Hepatocyte (in vitro differentiated cells): ENCODE measurements around the gene TTK. TPM values are rescaled to one million over a fixed set of nuclear protein-coding genes. Genes with fewer than 3 reads are reported as not detected.

Experiments
- DNase-seq: peaks from one replicate; pipeline ENCODE4 v3.0.0-alpha.2; 2016; ENCODE audit warnings: low spot score
- H2AFZ ChIP-seq: fragments of 200-600 bp; sonication (generic); 2 replicates; pipeline ENCODE4 v1.6.0; 2016; ENCODE audit warnings: antibody characterized with exemption, mild to moderate bottlenecking
- H3K27ac ChIP-seq: fragments of 200-600 bp; sonication (generic); 2 replicates; pipeline ENCODE4 v1.5.1; 2016; ENCODE audit warnings: mild to moderate bottlenecking
- H3K27me3 ChIP-seq: fragments of 200-600 bp; sonication (generic); 2 replicates; pipeline ENCODE4 v1.6.1; 2016
- H3K36me3 ChIP-seq: fragments of 200-600 bp; sonication (generic); replicated peaks from 2 replicates; pipeline ENCODE4 v1.5.1; 2016; ENCODE audit warnings: low read depth; ENCODE audit not compliant: insufficient read depth
- H3K4me1 ChIP-seq: fragments of 200-600 bp; sonication (generic); 2 replicates; pipeline ENCODE4 v1.5.1; 2016; ENCODE audit warnings: mild to moderate bottlenecking, moderate library complexity; ENCODE audit not compliant: insufficient read depth
- H3K4me2 ChIP-seq: fragments of 200-600 bp; sonication (generic); 2 replicates; pipeline ENCODE4 v1.6.0; 2016
- H3K4me3 ChIP-seq: fragments of 200-600 bp; sonication (generic); 2 replicates; pipeline ENCODE4 v1.5.1; 2016; ENCODE audit warnings: mild to moderate bottlenecking
- H3K79me2 ChIP-seq: fragments of 200-600 bp; sonication (generic); 2 replicates; pipeline ENCODE4 v1.6.0; 2017; ENCODE audit warnings: mild to moderate bottlenecking
- H3K9me2 ChIP-seq: fragments of 200-600 bp; sonication (generic); replicated peaks from 2 replicates; pipeline ENCODE4 v1.6.0; 2017; ENCODE audit warnings: mild to moderate bottlenecking; ENCODE audit not compliant: insufficient read depth
- H3K9me3 ChIP-seq: fragments of 200-600 bp; sonication (generic); 2 replicates; pipeline ENCODE4 v1.5.1; 2016; ENCODE audit warnings: low read depth, mild to moderate bottlenecking
- H4K20me1 ChIP-seq: fragments of 200-600 bp; sonication (generic); 2 replicates; pipeline ENCODE4 v1.6.0; 2016; ENCODE audit warnings: mild to moderate bottlenecking; ENCODE audit not compliant: insufficient read depth, poor library complexity, severe bottlenecking
- CTCF ChIP-seq: fragments of 200-600 bp; sonication (generic); IDR thresholded peaks from 2 replicates; pipeline ENCODE4 v1.5.1; 2016; ENCODE audit warnings: antibody characterized with exemption, mild to moderate bottlenecking; ENCODE audit not compliant: poor library complexity
- EZH2 ChIP-seq: fragments of 200-600 bp; sonication (generic); IDR thresholded peaks from 2 replicates; pipeline ENCODE4 v1.6.1; 2016; ENCODE audit warnings: antibody characterized with exemption, mild to moderate bottlenecking, borderline replicate concordance
- EZH2phosphoT487 ChIP-seq: fragments of 200-600 bp; sonication (generic); IDR thresholded peaks from one replicate; pipeline ENCODE4 v1.6.1; 2018; ENCODE audit warnings: antibody characterized with exemption, mild to moderate bottlenecking, low read depth, moderate library complexity; ENCODE audit not compliant: unreplicated experiment, severe bottlenecking
- WGBS: methylation state at CpG from one replicate; pipeline ENCODE4 v1.1.6; 2016; ENCODE audit warnings: low lambda C conversion rate; ENCODE audit errors: missing lambda C conversion rate; 5-methylcytosine and 5-hydroxymethylcytosine counted together
- polyA plus RNA-seq: library from polyadenylated mRNA; unstranded; fragments of >200 nt; fragmentation: Nextera tagmentation; extraction: Ambion mirVana; gene quantifications from 2 replicates; pipeline ENCODE4 v1.2.1, GENCODE V29; 2016
- total RNA-seq: library from RNA; depleted of rRNA; stranded (reverse); fragments of >200 nt; gene quantifications from 2 replicates; pipeline ENCODE4 v1.2.3, GENCODE V29; 2014

TTK gene
- total and polyA plus RNA-seq, 2 experiments from 2014 or later, result 4.0 to 10.7 TPM

- WGBS, result 61% methylated on average over 1 of the region's 1 CpG
- Histone ChIP-seq H3K9me3 (no peaks in the 10 kb centered on the region), H4K20me1 (no peaks in the 10 kb centered on the region), H3K79me2 (peaks cover 19% of the 10 kb centered on the region), H3K4me1 (no peaks in the 10 kb centered on the region), H2AFZ (no peak overlapping the region), H3K4me2 (no peak overlapping the region), H3K4me3 (no peak overlapping the region), H3K27ac (no peak overlapping the region), H3K27me3 (no peaks in the 10 kb centered on the region), H3K9me2 (no peaks in the 10 kb centered on the region), H3K36me3 (no peaks in the 10 kb centered on the region)
- TF ChIP-seq EZH2, result no peak
- no peak for DNase-seq
These were observed 5.1 kb downstream of the TTK start for GRCh38 chr6:80009531-80009930.

DNA sequence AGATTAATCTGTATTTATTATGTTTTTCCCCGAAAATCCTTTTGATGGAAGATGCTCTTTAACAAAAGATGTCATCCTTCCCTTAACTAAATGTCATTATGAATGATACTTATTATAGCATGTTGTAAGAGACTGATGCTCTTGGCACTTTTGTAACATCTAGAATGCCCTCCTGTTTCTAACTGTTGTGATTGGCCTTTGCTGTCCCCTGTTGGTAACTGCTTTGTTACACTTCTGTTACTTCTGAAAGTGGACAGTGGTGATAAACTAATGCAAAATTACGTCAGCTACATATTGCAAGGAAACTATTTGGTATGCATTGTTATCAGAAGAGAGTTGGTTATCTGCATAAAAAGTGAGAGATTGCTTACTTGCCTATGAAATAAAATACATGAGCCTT is 5.8 kb downstream of the TTK start:
- Histone ChIP-seq H3K4me2 (no peak overlapping the region), H3K9me2 (no peaks in the 10 kb centered on the region), H3K79me2 (peaks cover 18% of the 10 kb centered on the region), H3K4me3 (no peak overlapping the region), H3K27me3 (no peaks in the 10 kb centered on the region), H3K36me3 (no peaks in the 10 kb centered on the region), H3K4me1 (no peaks in the 10 kb centered on the region), H4K20me1 (no peaks in the 10 kb centered on the region), H2AFZ (no peak overlapping the region), H3K27ac (no peak overlapping the region), H3K9me3 (no peaks in the 10 kb centered on the region)
- no peak for DNase-seq
- WGBS, result 45% methylated on average over 2 of the region's 2 CpGs
- no peak for TF ChIP-seq CTCF
- TF ChIP-seq EZH2, result no peak
- no peak for TF ChIP-seq EZH2phosphoT487

- Histone ChIP-seq H3K79me2 (no peaks in the 10 kb centered on the region), H3K4me1 (no peaks in the 10 kb centered on the region), H3K4me3 (no peak overlapping the region), H3K9me3 (no peaks in the 10 kb centered on the region), H2AFZ (no peak overlapping the region), H3K9me2 (no peaks in the 10 kb centered on the region), H3K27ac (no peak overlapping the region), H3K36me3 (no peaks in the 10 kb centered on the region), H3K4me2 (no peak overlapping the region), H4K20me1 (no peaks in the 10 kb centered on the region), H3K27me3 (no peaks in the 10 kb centered on the region)
- no peak for DNase-seq
- TF ChIP-seq EZH2phosphoT487 (no peak), EZH2 (no peak), CTCF (no peak)
- 97% methylated on average over 2 of the region's 2 CpGs for WGBS
These were observed 11.5 kb downstream of the TTK start for GRCh38 chr6:80015839-80016435.

DNA sequence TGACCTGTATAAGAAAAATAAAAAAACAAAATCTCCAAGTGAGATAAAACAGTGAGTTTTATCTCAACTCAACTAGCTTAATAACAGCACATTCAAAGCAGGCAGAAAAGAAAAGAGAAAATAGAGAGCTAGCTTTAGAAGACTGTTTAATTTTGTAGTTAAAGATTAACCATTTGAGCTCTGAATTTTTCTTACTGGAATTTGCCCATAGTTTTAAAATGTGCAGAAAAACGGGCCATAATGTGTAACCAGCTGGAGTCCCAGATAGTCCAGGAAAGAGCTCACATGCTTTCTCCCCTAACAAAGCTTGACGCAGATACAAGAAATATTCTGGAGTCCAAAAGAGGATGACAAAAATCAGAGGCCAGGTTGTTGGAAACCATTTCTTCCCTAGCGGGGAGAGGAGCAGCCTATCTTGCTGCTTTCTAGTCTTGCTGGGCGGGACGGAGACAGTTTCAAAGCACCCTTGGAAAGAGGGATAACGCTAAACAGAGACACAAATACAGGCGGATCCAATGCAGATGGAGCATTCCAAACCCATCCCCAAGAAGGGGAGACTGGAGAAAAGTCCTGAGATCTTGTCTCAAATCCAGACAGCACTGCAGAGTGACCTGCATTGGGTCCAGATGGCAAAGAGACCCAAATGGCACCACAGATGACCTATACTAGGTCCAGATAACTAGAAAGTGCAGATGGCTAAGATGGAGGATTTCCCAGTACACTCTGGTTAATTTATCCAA is 16.1 kb downstream of the TTK start:
- Histone ChIP-seq H4K20me1 (no peaks in the 10 kb centered on the region), H3K9me3 (no peaks in the 10 kb centered on the region), H2AFZ (peak overlapping the region; percentile 18), H3K9me2 (no peaks in the 10 kb centered on the region), H3K36me3 (no peaks in the 10 kb centered on the region), H3K4me2 (peak overlapping the region; percentile 47), H3K27ac (no peak overlapping the region), H3K4me3 (no peak overlapping the region), H3K79me2 (no peaks in the 10 kb centered on the region), H3K27me3 (no peaks in the 10 kb centered on the region), H3K4me1 (no peaks in the 10 kb centered on the region)
- no peak for TF ChIP-seq EZH2phosphoT487
- TF ChIP-seq CTCF, result no peak
- no peak for TF ChIP-seq EZH2
- no peak for DNase-seq
- 59% methylated on average over 7 of the region's 7 CpGs for WGBS
